NCI-H2081 treated with DMSO at 0.1 percent for 48 hours (cell line): Measurements from ENCODE around the gene PHKB.
"Not testable (repeated sequence)": the region's sequence is repeated elsewhere in the genome, so short reads cannot be mapped to it uniquely, and the experiment has no call there.

Experiments used
- DNase-seq: peaks from one replicate; lab custom pipeline; 2025; lab: John Stamatoyannopoulos, UW

PHKB gene

GRCh38 chr16:47625115-47625567, 164.0 kb downstream of the PHKB start:
- DNase-seq, result no peak

- no peak for DNase-seq
These were observed 165.1 kb downstream of the PHKB start for GRCh38 chr16:47626246-47626645.

GRCh38 chr16:47627085-47627639, 166.0 kb downstream of the PHKB start:
- no peak for DNase-seq

DNA sequence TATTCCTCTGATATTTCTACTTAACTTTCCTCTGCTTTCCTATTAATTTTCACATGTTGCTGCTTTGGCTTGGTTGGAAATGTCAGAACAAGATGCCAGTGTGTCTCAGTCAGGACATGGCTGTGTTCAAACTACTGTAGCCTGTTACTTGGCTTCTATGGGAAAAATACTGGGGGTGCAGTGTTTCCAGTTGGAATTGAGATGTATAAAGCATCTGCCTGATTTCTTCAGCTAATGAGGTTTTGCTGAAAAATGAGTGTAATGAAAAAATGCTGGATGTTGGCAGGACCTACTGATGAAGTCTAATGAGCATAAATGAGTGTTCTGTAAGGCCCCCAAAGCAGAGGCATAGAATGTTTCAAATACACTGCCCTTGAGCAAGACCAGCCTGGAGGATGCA, 166.6 kb downstream of the PHKB start:
- DNase-seq, result no peak

DNA sequence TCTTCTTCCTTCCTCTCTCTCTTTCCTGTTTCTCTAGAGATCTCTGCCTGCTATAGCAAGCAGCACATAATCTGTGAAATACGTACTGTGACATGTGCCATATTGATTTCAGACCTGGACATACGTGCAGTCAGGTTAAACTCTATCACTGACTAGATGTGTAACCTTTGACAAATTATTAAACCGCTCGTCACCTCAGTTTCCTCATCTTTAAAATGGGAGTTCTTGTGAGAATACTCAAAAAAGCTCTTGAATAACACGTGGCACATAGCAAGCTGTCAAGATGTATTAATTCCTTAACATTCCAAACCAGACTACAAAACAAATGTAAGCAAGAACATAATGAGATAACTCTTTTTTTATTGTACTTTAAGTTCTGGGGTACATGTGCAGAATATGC, 170.0 kb downstream of the PHKB start:
- DNase-seq, result no peak

- no peak for DNase-seq
These were observed 173.0 kb downstream of the PHKB start for GRCh38 chr16:47634126-47634525.

- no peak for DNase-seq
These were observed 173.6 kb downstream of the PHKB start for GRCh38 chr16:47634727-47635126.

DNA sequence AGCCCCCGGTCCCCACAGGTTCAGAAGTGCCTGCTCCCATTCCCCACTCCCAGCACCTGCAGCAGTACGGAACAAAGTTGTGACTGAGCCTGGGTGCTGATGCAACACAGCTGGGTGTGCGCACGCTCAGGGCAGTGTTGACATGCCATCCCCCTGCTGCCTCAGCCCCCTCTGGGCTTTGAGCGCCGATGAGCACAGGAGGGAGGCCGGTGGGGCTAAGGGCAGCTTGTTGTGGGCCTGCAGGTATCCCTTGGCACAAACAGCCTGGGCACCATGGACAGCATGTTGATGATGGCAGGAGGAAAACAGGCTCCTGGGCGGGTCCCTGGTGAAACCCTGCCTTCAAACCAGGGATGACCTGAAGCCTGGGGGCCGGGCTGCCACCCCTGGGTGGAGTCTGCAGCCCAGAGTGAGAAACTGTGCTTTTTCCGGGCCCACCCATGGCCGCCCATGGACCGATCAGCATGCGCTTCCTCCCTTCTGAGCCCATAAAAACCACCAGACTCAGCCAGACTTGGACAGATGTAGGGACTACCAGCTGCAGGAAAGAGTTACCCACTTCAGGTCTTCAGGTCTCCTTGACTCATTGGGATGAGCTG, 175.5 kb downstream of the PHKB start:
- DNase-seq, result no peak

DNA sequence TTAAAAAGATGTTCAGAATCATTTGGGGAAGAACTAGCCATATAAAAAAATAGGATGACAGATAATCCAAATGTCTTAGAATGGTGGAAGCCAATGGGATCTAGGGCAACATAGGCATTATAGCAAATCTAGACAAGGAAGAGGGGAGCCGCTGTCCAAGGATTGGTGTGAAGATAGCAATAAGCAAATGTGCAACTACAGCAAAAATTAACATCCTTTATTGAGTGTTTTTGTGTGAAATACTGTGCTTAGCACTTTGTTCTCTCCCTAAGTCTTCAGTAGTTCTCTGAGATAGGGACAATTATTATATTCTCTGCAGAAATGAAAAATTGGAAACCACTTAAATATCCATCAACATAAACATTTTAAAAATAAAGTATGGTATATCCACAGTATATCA, 177.0 kb downstream of the PHKB start:
- no peak for DNase-seq

GRCh38 chr16:47640661-47641060, 179.5 kb downstream of the PHKB start:
- no peak for DNase-seq

GRCh38 chr16:47643323-47644000, 182.3 kb downstream of the PHKB start:
- DNase-seq, result no peak

DNA sequence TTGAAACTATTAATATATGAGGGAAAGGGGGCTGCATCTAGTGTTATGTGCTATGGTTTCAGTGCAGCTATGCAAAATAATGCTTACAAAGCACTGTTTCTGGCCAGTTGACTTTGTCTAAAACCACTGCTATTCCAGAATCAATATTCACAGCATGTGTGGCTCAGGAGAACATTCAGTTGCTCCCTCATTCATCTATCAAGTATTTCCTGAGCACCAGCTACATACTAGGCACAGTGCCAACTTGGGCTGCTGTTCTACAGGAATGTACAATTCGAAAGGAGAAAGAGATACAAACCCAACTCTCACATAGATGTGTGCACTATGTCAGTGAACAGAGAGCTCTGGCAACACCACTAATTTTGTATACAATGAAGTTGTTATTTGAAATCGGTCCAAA, 183.0 kb downstream of the PHKB start:
- no peak for DNase-seq

GRCh38 chr16:47644661-47645060, 183.5 kb downstream of the PHKB start:
- DNase-seq, result no peak

DNA sequence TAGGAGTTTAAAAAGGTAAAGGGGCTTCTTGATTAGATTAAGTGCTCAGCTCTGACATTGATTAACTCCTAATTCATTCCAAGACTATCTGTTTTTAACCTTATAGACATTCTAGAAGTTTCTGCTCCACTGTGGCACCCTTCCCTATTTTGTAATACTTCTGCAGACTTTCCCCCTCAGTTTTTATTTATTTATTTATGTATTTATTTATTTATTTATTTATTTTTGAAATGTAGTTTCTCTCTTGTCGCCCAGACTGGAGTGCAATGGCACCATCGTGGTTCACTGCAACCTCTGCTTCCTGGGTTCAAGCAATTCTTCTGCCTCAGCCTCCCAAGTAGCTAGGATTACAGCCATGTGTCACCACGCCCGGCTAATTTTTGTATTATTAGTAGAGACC, 185.8 kb downstream of the PHKB start:
- DNase-seq, result no peak

- no peak for DNase-seq
These were observed 195.9 kb downstream of the PHKB start for GRCh38 chr16:47657032-47657431.

DNA sequence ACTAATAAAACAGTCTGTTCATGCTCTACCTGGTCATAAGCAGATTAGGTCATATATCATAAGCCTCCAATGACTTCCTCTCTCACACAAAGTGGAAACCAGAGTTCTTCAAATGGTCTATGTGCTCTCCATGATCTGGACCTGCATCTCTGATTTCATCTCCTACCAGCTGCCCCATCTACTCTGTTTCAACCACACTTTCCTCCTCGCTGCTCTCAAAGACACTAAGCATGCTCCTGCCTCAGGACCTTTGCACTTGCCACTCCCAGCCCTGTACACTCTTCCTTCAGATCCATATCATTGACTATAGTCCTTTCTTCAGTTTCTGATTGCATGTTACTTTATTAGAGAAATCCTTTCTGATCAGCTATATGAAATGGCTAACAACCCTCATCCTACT, 196.8 kb downstream of the PHKB start:
- DNase-seq, result no peak

GRCh38 chr16:47660540-47660939, 199.4 kb downstream of the PHKB start:
- no peak for DNase-seq

DNA sequence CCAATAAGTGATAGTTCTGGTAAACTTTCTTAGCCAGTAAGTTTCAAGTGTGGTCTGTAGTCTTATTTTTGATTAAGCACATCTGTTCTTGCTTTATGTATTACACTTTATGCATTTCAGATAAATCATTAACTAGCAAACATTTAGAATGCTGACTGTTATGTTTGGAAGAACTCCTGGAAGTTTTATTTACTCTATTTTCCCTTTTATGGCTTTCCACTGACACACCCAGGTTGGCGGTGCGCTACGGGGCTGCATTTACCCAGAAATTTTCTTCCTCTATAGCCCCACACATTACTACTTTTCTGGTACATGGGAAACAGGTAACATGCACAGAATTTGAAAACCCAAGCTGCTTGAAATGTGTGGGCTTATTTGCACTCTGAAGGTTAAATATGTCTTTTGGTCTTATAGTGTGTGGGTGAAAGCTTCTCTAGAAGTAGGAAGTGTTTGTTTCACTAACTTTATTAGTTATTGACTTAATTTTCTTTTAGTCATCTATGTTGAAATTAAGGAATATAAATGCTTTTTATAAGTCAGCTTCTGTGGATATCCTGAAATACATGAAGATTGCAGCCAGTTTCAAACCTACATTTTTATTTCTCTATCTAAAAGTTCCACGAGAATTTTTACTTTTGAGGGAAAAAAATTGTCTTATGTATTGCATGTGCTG, 203.7 kb downstream of the PHKB start:
- no peak for DNase-seq

DNA sequence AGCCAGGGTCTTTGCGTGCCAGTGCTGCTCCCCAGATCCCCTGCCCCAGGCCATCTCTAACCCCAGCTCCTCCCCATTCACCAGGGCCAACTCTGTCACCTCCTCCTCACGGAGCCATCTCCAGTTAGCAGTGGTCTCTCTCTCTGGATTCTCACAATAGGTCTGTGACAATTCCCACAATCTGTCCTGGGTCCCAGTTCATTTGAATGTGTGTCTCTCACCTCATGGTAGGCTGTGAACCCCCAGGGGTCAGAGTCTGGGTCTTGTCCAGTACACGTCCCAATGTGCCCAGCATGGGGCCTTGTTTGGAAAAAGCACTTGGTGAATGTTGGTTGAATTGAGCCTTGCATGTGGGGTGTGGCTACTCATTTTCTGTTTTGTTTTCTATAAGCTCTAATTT, 205.3 kb downstream of the PHKB start:
- no peak for DNase-seq

- no peak for DNase-seq
These were observed 206.8 kb downstream of the PHKB start for GRCh38 chr16:47667956-47668355.

DNA sequence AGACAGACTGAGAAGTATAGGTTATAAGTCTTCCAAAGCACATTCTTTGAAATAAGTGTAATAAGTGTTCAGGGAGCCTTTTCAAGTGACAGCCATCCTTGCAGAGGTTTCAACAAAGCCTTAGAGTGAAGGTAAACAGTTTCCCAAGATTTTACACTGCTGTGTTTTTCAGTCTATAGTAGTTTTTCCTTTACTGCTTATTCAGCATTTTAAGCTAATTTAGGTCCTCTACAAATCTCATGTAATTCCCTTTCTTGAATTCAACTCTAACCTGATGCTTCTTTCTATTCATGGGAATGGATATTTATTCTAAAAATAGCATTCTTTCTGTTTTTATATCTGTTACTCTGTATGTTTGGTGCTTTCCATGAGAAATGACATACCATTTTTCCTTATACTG, 211.3 kb downstream of the PHKB start:
- DNase-seq, result no peak

- DNase-seq, result no peak
These were observed 215.6 kb downstream of the PHKB start for GRCh38 chr16:47676635-47677177.

DNA sequence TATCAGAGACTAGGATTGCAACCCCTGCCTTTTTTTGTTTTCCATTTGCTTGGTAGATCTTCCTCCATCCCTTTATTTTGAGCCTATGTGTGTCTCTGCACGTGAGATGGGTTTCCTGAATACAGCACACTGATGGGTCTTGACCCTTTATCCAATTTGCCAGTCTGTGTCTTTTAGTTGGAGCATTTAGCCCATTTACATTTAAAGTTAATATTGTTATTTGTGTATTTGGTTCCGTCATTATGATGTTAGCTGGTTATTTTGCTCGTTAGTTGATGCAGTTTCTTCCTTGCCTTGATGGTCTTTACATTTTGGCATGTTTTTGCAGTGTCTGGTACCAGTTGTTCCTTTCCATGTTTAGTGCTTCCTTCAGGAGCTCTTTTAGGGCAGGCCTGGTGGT, 220.4 kb downstream of the PHKB start:
- not testable (repeated sequence) for DNase-seq
